ENCODE data around the gene LPP.
"Not testable (repeated sequence)": the region's sequence is repeated elsewhere in the genome, so short reads cannot be mapped to it uniquely, and the experiment has no call there.

DNA sequence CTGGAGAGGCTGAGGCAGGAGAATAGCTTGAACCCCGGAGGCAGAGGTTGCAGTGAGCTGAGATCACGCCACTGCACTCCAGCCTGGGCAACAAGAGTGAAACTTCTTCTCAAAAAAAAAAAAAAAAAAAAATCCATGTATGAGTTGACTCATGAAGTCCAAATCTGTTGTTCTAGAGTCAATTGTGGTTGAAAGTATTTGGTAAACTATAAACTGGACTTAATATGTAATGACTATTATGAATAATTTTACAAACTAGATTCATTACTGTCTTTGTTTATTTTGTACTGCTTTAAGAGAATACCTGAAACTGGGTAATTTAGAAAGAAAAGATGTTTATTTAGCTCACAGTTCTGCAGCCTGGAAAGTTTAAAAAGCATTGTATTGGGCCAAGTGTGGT lies 22.9 kb upstream of the LPP start:
- TF ChIP-seq, protein P1, sequence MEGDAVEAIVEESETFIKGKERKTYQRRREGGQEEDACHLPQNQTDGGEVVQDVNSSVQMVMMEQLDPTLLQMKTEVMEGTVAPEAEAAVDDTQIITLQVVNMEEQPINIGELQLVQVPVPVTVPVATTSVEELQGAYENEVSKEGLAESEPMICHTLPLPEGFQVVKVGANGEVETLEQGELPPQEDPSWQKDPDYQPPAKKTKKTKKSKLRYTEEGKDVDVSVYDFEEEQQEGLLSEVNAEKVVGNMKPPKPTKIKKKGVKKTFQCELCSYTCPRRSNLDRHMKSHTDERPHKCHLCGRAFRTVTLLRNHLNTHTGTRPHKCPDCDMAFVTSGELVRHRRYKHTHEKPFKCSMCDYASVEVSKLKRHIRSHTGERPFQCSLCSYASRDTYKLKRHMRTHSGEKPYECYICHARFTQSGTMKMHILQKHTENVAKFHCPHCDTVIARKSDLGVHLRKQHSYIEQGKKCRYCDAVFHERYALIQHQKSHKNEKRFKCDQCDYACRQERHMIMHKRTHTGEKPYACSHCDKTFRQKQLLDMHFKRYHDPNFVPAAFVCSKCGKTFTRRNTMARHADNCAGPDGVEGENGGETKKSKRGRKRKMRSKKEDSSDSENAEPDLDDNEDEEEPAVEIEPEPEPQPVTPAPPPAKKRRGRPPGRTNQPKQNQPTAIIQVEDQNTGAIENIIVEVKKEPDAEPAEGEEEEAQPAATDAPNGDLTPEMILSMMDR (IDR thresholded peaks at IDR 0.05), result not testable (repeated sequence)
- TF ChIP-seq POLR2A, EP300, POLR2AphosphoS5 (IDR thresholded peaks at IDR 0.05): not testable (repeated sequence)
